Mesendoderm (in vitro differentiated cells): ENCODE measurements around the gene IMMP2L.

Source experiments
- DNase-seq: peaks from one replicate; pipeline ENCODE4 v3.0.0; 2013
- H2AK5ac ChIP-seq: 2 replicates; pipeline ENCODE4 v1.6.1; 2013; ENCODE audit warnings: low read length, inconsistent platforms
- H2BK120ac ChIP-seq: 2 replicates; pipeline ENCODE4 v1.6.1; 2013; ENCODE audit warnings: low read depth, mild to moderate bottlenecking, low read length, moderate library complexity, mixed read lengths
- H2BK15ac ChIP-seq: replicated peaks from 2 replicates; pipeline ENCODE4 v1.6.1; 2013; ENCODE audit warnings: low read depth, mild to moderate bottlenecking, moderate library complexity
- H2BK5ac ChIP-seq: 2 replicates; pipeline ENCODE4 v1.6.1; 2013; ENCODE audit warnings: low read length, inconsistent platforms
- H3K18ac ChIP-seq: 2 replicates; pipeline ENCODE4 v1.6.1; 2013; ENCODE audit warnings: mild to moderate bottlenecking, low read length, mixed read lengths
- H3K23ac ChIP-seq: one replicate; pipeline ENCODE4 v1.6.1; 2013; ENCODE audit warnings: low read length
- H3K27ac ChIP-seq: 2 replicates; pipeline ENCODE4 v1.5.1; 2013; ENCODE audit warnings: low read depth, mild to moderate bottlenecking, inconsistent platforms, low read length, moderate library complexity
- H3K27me3 ChIP-seq: 2 replicates; pipeline ENCODE4 v1.6.1; 2013; ENCODE audit warnings: low read length, control low read depth, mild to moderate bottlenecking, inconsistent platforms; ENCODE audit not compliant: insufficient read depth, poor library complexity
- H3K36me3 ChIP-seq: 2 replicates; pipeline ENCODE4 v1.6.1; 2013; ENCODE audit warnings: low read length, inconsistent platforms; ENCODE audit not compliant: control insufficient read depth, insufficient read depth
- H3K4ac ChIP-seq: one replicate; pipeline ENCODE4 v1.6.1; 2013; ENCODE audit warnings: low read depth, mild to moderate bottlenecking, low read length, moderate library complexity
- H3K4me1 ChIP-seq: 2 replicates; pipeline ENCODE4 v1.6.1; 2013; ENCODE audit warnings: low read depth, low read length, inconsistent platforms; ENCODE audit not compliant: control insufficient read depth
- H3K4me2 ChIP-seq: 2 replicates; pipeline ENCODE4 v1.6.1; 2013; ENCODE audit warnings: low read length
- H3K4me3 ChIP-seq: 2 replicates; pipeline ENCODE4 v1.5.1; 2013; ENCODE audit warnings: mild to moderate bottlenecking, low read length
- H3K56ac ChIP-seq: one replicate; pipeline ENCODE4 v1.6.1; 2013; ENCODE audit warnings: low read length
- H3K79me1 ChIP-seq: 2 replicates; pipeline ENCODE4 v1.6.1; 2013; ENCODE audit warnings: low read length, inconsistent platforms
- H3K79me2 ChIP-seq: 2 replicates; pipeline ENCODE4 v1.6.1; 2013; ENCODE audit warnings: mild to moderate bottlenecking, low read length; ENCODE audit not compliant: control insufficient read depth, insufficient read depth
- H3K9ac ChIP-seq: 2 replicates; pipeline ENCODE4 v1.6.1; 2013; ENCODE audit warnings: low read length, inconsistent platforms
- H4K5ac ChIP-seq: one replicate; pipeline ENCODE4 v1.6.1; 2013; ENCODE audit warnings: low read length
- H4K8ac ChIP-seq: one replicate; pipeline ENCODE4 v1.6.1; 2013; ENCODE audit warnings: low read depth, mild to moderate bottlenecking, control low read depth, low read length, moderate library complexity
- WGBS: extraction: QIAGEN DNeasy Blood & Tissue Kit; methylation state at CpG from one replicate; pipeline ENCODE4 v1.1.7; 2013; ENCODE audit warnings: low lambda C conversion rate, missing lambda C conversion rate; ENCODE audit not compliant: insufficient coverage; ENCODE audit errors: extremely low coverage; 5-methylcytosine and 5-hydroxymethylcytosine counted together

The IMMP2L gene

DNA sequence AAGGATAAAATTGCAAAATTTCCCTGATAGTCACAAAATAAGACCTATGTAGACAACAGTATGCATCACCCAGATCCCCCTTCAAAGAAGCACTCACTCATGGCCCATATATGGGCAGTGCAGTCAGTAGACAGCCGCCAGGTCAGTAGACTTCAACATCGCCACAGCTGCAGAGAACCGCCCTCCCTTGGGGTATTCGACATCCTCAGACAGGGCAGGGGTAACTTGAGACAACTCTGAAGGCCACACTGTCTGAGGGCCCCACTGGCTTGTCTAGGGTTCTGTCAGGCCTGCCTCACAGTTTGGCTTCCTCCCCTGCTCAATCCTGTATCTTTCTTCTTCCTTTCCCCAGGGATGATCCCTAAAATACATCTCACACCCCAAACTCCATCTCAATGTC, 172.3 kb downstream of the IMMP2L start:
- Histone ChIP-seq H3K79me2 (no peaks in the 10 kb centered on the region), H3K79me1 (no peaks in the 10 kb centered on the region), H3K27ac (no peak overlapping the region), H4K5ac (no peak overlapping the region), H3K4me1 (no peaks in the 10 kb centered on the region), H3K9ac (no peak overlapping the region), H3K56ac (no peak overlapping the region), H3K27me3 (no peaks in the 10 kb centered on the region), H2BK5ac (no peak overlapping the region), H3K18ac (no peak overlapping the region), H2AK5ac (no peak overlapping the region), H3K36me3 (no peaks in the 10 kb centered on the region), H2BK120ac (no peak overlapping the region), H3K4me3 (no peak overlapping the region), H3K4me2 (no peak overlapping the region), H3K23ac (no peak overlapping the region), H2BK15ac (no peak overlapping the region), H3K4ac (no peak overlapping the region), H4K8ac (no peak overlapping the region)
- DNase-seq, result no peak
- WGBS, result no CpG with 5 or more reads among the region's 4 CpGs

DNA sequence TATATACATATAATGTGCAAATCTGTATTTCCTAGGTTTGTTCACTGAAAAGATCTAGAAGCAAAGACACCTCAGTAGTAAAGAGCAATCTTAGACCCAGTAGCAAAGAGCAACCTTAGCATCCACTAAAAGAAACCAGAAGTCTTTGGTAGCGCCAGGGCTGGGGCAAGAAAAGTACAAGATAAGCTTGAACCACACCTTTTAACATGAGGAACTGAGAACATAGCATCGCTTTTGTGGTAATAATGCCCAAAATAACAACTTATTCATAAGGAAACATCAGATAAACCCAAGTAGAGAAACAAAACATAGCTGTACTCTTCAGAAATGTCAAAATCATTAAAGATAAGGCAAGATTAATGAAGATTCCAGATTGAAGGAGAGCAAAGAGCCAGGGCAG, 173.4 kb downstream of the IMMP2L start:
- Histone ChIP-seq H3K4ac (no peak overlapping the region), H3K18ac (no peak overlapping the region), H3K27ac (no peak overlapping the region), H4K5ac (no peak overlapping the region), H2AK5ac (no peak overlapping the region), H3K79me2 (no peaks in the 10 kb centered on the region), H3K4me2 (no peak overlapping the region), H3K9ac (no peak overlapping the region), H3K27me3 (no peaks in the 10 kb centered on the region), H2BK5ac (no peak overlapping the region), H3K36me3 (no peaks in the 10 kb centered on the region), H2BK120ac (no peak overlapping the region), H3K4me1 (no peaks in the 10 kb centered on the region), H3K56ac (no peak overlapping the region), H4K8ac (no peak overlapping the region), H3K79me1 (no peaks in the 10 kb centered on the region), H3K23ac (no peak overlapping the region), H3K4me3 (no peak overlapping the region), H2BK15ac (no peak overlapping the region)
- no peak for DNase-seq
- WGBS, result no CpG with 5 or more reads among the region's 2 CpGs

DNA sequence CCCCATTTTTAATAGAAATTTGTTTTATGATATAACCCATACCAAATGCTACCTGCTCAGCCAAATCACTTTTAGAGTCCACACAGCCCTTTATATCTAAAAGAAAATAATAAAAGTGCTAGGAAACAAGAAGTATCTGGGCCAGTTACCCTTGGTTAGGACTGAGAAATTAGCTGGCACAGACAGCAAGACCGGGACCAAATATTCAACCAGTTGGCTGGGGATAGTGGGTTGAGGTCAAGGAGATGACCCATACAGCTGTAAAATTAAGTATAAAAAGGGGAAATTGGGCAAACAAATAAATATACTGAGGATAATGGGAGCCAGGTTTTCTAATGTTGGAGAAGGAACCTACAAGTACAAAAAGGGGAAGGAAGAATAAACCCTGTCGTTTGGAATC, 174.3 kb downstream of the IMMP2L start:
- Histone ChIP-seq H3K36me3 (no peaks in the 10 kb centered on the region), H2BK15ac (no peak overlapping the region), H3K4me2 (no peak overlapping the region), H3K23ac (no peak overlapping the region), H2AK5ac (no peak overlapping the region), H2BK120ac (no peak overlapping the region), H3K4me1 (no peaks in the 10 kb centered on the region), H3K27me3 (no peaks in the 10 kb centered on the region), H3K79me2 (no peaks in the 10 kb centered on the region), H3K9ac (no peak overlapping the region), H3K18ac (no peak overlapping the region), H3K4ac (no peak overlapping the region), H3K56ac (no peak overlapping the region), H3K27ac (no peak overlapping the region), H2BK5ac (no peak overlapping the region), H4K8ac (no peak overlapping the region), H3K4me3 (no peak overlapping the region), H3K79me1 (no peaks in the 10 kb centered on the region), H4K5ac (no peak overlapping the region)
- no peak for DNase-seq
- WGBS, result no CpG with 5 or more reads among the region's 2 CpGs

DNA sequence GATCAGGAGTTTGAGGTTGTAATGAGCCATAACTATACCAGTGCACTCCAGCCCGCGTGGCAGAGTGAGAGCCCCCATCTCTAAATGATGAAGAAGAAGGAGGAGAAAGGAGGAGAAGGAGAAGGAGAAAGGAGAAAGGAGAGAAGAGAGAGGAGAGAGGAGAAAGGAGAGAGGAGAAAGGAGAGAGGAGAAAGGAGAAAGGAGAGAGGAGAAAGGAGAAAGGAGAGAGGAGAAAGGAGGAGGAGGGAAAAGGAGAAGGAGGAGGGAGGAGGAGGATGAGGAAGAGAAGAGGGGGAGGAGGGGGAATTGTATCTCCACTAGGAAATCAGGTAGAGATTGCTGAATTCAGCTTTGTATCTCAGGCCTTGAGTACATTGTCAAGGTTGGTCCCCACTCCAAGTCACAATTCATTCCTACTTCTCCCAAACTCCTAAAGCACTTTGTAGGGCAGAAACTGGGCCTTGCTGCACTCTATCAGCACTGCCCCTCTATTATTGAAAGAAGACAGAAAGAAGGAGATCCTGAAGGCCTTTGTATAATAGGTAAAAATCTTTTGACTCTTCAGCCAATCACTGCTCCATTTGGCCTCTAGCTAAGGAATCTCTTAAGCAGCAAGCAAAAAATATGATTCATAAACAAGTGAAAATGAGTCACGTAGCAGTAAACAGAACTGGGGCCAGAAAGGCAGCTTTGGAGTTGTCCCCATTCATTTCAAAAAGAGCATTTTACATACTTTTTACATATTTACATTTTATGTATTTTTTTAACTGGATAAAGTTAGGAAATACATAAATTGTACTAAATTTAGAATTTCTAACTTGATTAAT, 178.0 kb downstream of the IMMP2L start:
- no peak for DNase-seq
- H3K79me1 ChIP-seq, result no peaks in the 10 kb centered on the region

DNA sequence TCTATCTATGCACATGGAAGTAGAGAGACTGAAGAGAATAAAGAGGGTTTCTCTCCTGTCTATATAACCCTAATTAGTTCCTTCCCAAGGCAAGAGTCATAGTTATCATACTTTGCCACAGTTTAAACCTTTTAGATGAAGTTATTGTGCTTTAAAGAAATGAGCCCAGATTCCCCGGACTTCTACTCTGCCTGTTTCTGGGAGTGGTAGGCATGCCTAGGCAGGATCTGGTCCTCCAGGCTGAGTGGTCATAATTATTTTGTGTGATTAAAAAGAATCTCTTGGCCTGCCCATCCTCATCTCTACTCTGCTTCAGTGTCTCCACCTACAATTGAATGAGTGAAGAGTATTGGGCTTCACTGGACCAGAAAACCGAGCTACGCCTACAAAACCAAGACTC, 179.2 kb downstream of the IMMP2L start:
- H3K27ac ChIP-seq, result no peak overlapping the region
- no peak overlapping the region for H3K18ac ChIP-seq
- no peak overlapping the region for H3K9ac ChIP-seq
- DNase-seq, result no peak
- H3K4me1 ChIP-seq, result no peaks in the 10 kb centered on the region
- no peak overlapping the region for H2BK15ac ChIP-seq
- no peak overlapping the region for H3K23ac ChIP-seq
- H4K8ac ChIP-seq, result no peak overlapping the region
- no peak overlapping the region for H2BK5ac ChIP-seq
- H3K79me1 ChIP-seq, result no peaks in the 10 kb centered on the region
- H3K4me2 ChIP-seq, result no peak overlapping the region
- no peaks in the 10 kb centered on the region for H3K79me2 ChIP-seq
- no CpG with 5 or more reads among the region's 3 CpGs for whole genome bisulfite sequencing
- no peak overlapping the region for H3K4me3 ChIP-seq
- no peak overlapping the region for H2AK5ac ChIP-seq
- H2BK120ac ChIP-seq, result no peak overlapping the region
- H3K36me3 ChIP-seq, result no peaks in the 10 kb centered on the region
- no peaks in the 10 kb centered on the region for H3K27me3 ChIP-seq
- H3K4ac ChIP-seq, result no peak overlapping the region
- no peak overlapping the region for H3K56ac ChIP-seq
- no peak overlapping the region for H4K5ac ChIP-seq

More for the DNA sequence above, 178.0 kb downstream of the IMMP2L start:
- Histone ChIP-seq H3K9ac (no peak overlapping the region), H3K18ac (no peak overlapping the region), H4K5ac (no peak overlapping the region), H3K27ac (no peak overlapping the region), H3K4me1 (no peaks in the 10 kb centered on the region), H3K23ac (no peak overlapping the region), H3K4me2 (no peak overlapping the region), H3K79me2 (no peaks in the 10 kb centered on the region), H2BK120ac (no peak overlapping the region), H3K56ac (no peak overlapping the region), H2BK5ac (no peak overlapping the region), H3K36me3 (no peaks in the 10 kb centered on the region), H2BK15ac (no peak overlapping the region), H4K8ac (no peak overlapping the region), H3K4me3 (no peak overlapping the region), H3K27me3 (no peaks in the 10 kb centered on the region), H2AK5ac (no peak overlapping the region), H3K4ac (no peak overlapping the region)
- no CpG with 5 or more reads among the region's 3 CpGs for WGBS

DNA sequence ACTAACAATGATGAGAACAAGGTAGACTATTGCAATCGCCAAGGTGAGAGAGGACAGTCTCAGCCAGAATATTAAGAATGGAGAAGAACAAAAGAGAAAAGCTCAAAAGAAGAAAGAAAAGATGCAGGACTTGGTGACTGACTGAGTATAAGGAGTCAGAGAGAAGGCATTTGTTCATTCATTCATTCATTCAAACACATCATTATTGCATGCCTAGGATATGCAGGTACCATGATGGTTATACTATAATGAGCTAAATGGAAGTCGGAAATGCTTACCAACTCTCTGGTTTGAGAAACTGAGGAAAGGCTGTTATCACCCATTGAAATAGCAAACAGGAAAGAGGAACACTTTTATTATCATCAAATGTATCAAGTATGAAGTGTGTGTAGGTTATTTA, 180.7 kb downstream of the IMMP2L start:
- H3K79me2 ChIP-seq, result no peaks in the 10 kb centered on the region
- H2BK15ac ChIP-seq, result no peak overlapping the region
- no peak overlapping the region for H2BK120ac ChIP-seq
- H3K79me1 ChIP-seq, result no peaks in the 10 kb centered on the region
- no peak overlapping the region for H2AK5ac ChIP-seq
- H3K56ac ChIP-seq, result no peak overlapping the region
- no peaks in the 10 kb centered on the region for H3K27me3 ChIP-seq
- H3K4me2 ChIP-seq, result no peak overlapping the region
- no CpG with 5 or more reads among the region's 2 CpGs for WGBS
- H3K4me1 ChIP-seq, result no peaks in the 10 kb centered on the region
- no peak overlapping the region for H3K9ac ChIP-seq
- H3K27ac ChIP-seq, result no peak overlapping the region
- no peak overlapping the region for H3K4me3 ChIP-seq
- no peak overlapping the region for H4K5ac ChIP-seq
- no peak overlapping the region for H4K8ac ChIP-seq
- H3K23ac ChIP-seq, result no peak overlapping the region
- no peak for DNase-seq
- no peak overlapping the region for H3K18ac ChIP-seq
- no peaks in the 10 kb centered on the region for H3K36me3 ChIP-seq
- H2BK5ac ChIP-seq, result no peak overlapping the region
- no peak overlapping the region for H3K4ac ChIP-seq
